B cell (primary cell): ENCODE measurements around the gene ADH6.

Experiments used
- EZH2 ChIP-seq: IDR thresholded peaks from 2 replicates; pipeline ENCODE4 v1.6.1; 2012; ENCODE audit warnings: borderline replicate concordance, low read depth, mild to moderate bottlenecking, moderate library complexity, low read length; ENCODE audit not compliant: insufficient read depth, poor library complexity, severe bottlenecking
- TF ChIP-seq, protein P1 (sequence below): fragments of 200-600 bp; IDR thresholded peaks from one replicate; pipeline ENCODE4 v1.8.0; 2022; ENCODE audit warnings: antibody characterized with exemption, mild to moderate bottlenecking

DNA sequence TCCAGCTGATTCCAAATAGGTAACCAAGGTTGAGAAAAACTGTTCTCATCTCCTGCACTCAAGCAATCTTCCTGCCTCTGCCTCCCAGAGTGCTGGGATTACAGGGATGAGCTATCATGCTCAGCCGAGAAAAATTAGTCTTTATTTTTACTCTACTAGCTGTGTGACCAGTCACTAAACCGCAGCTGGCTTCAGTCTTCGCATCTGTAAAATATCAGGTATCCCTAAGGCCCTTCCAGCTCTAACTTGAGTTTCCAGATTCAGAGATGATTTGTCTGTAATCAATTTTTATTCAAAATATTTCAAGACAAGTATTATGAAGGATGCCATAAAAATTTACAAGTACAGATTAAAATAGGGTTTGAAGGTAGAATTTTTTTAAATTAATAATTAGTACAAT lies 3.5 kb downstream of the ADH6 start:
- TF ChIP-seq EZH2, result no peak
- TF ChIP-seq, protein P1, sequence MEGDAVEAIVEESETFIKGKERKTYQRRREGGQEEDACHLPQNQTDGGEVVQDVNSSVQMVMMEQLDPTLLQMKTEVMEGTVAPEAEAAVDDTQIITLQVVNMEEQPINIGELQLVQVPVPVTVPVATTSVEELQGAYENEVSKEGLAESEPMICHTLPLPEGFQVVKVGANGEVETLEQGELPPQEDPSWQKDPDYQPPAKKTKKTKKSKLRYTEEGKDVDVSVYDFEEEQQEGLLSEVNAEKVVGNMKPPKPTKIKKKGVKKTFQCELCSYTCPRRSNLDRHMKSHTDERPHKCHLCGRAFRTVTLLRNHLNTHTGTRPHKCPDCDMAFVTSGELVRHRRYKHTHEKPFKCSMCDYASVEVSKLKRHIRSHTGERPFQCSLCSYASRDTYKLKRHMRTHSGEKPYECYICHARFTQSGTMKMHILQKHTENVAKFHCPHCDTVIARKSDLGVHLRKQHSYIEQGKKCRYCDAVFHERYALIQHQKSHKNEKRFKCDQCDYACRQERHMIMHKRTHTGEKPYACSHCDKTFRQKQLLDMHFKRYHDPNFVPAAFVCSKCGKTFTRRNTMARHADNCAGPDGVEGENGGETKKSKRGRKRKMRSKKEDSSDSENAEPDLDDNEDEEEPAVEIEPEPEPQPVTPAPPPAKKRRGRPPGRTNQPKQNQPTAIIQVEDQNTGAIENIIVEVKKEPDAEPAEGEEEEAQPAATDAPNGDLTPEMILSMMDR, result no peak
